Measurements from ENCODE around the gene DRAP1. TPM values are rescaled to one million over a fixed set of nuclear protein-coding genes. Genes with fewer than 3 reads are reported as not detected.
"Not testable (repeated sequence)": the region's sequence is repeated elsewhere in the genome, so short reads cannot be mapped to it uniquely, and the experiment has no call there.

The DRAP1 gene
- total RNA-seq, 2 donors from 2014 or later = 101 to 127 TPM

DNA sequence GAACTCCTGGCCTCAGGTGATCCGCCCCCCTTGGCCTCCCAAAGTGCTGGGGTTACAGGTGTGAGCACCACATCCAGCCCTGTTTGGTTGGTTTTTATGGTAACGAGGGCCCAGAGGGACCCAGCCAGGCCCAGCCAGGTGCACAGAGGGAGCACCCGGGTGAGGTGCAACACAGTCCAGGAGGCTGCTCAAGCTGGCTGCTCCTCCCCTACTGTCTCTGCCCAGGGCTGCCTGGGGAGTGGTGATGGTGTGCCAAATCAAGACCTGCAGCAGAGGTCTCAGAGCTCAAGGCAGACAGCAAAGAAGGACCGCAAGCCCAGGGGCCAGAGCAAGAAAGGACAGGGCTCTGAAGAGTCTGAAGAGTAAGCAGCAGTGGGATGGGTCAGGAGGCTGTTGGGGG, 27.4 kb downstream of the DRAP1 start:
- TF ChIP-seq POLR2AphosphoS5 (IDR thresholded peaks at IDR 0.05) (no peak), POLR2A (IDR thresholded peaks at IDR 0.05) (no peak)
- TF ChIP-seq, protein P1, sequence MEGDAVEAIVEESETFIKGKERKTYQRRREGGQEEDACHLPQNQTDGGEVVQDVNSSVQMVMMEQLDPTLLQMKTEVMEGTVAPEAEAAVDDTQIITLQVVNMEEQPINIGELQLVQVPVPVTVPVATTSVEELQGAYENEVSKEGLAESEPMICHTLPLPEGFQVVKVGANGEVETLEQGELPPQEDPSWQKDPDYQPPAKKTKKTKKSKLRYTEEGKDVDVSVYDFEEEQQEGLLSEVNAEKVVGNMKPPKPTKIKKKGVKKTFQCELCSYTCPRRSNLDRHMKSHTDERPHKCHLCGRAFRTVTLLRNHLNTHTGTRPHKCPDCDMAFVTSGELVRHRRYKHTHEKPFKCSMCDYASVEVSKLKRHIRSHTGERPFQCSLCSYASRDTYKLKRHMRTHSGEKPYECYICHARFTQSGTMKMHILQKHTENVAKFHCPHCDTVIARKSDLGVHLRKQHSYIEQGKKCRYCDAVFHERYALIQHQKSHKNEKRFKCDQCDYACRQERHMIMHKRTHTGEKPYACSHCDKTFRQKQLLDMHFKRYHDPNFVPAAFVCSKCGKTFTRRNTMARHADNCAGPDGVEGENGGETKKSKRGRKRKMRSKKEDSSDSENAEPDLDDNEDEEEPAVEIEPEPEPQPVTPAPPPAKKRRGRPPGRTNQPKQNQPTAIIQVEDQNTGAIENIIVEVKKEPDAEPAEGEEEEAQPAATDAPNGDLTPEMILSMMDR (IDR thresholded peaks at IDR 0.05) = no peak
- 81% methylated on average over 4 of the region's 4 CpGs for WGBS
- Histone ChIP-seq H3K4me1 (replicated peaks) (no peaks in the 10 kb centered on the region), H3K27ac (no peak overlapping the region), H3K4me3 (no peak overlapping the region), H3K36me3 (no peaks in the 10 kb centered on the region), H3K9me3 (no peaks in the 10 kb centered on the region), H3K27me3 (replicated peaks; ENCODE audit: insufficient read depth) (no peaks in the 10 kb centered on the region)
- DNase-seq (ENCODE audit: low spot score) = no peak
- intact Hi-C loops (cut with DNase I) = no loop called here

DNA sequence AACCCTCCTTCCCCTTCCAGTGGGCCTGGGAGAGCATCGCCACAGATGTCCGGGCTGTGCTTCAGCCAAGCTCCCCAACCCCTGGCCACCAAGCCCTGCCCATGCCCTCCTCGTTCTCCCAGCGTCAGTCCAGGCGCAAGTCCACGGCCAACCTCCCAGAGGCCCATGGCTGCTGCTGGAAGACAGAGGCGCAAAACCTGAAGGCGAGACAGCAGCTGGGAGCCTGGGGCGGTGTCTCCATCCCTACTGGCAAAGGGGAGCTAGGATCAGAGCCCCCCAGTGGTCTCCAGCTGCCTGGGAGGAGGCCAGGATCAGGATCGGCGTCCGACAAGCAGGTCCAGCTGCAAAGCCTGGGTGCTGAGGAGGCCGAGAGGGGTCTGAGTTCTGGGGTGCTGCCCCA, 27.9 kb downstream of the DRAP1 start:
- no peaks in the 10 kb centered on the region for H3K27me3 ChIP-seq (replicated peaks; ENCODE audit: insufficient read depth)
- TF ChIP-seq, protein P1 (IDR thresholded peaks at IDR 0.05) = no peak
- no peaks in the 10 kb centered on the region for H3K36me3 ChIP-seq
- H3K27ac ChIP-seq = no peak overlapping the region
- WGBS = 64% methylated on average over 13 of the region's 13 CpGs
- no peak for DNase-seq (ENCODE audit: low spot score)
- no peaks in the 10 kb centered on the region for H3K4me1 ChIP-seq (replicated peaks)
- H3K9me3 ChIP-seq = no peaks in the 10 kb centered on the region
- intact Hi-C loops (cut with DNase I) = no loop called here
- no peak overlapping the region for H3K4me3 ChIP-seq

DNA sequence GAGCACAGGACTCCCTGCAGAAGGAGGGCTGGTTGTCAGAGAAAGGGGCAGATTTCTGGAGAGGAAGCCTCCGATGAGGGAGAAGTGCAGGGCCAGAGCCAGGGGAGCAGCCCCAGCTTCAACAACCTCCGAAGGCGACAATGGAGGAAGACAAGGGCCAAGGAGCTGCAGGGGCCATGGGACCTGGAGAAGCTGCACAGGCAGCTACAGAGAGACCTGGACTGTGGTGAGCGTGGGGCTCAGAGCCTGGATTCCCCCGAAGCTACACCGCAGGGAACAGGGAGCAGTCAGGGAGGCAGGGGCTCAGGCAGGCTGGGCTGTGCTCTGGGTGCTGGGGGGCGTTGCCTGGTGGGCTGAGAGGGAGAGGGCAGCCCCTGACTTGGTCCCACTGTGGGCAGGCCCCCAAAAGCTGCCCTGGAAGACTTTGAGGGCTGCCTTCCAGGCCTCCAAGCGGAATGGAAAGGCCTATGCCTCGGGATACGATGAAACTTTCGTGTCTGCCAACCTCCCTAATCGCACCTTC, 28.4 kb downstream of the DRAP1 start:
- no peak overlapping the region for H3K4me3 ChIP-seq
- H3K9me3 ChIP-seq = no peaks in the 10 kb centered on the region
- 79% methylated on average over 12 of the region's 12 CpGs for WGBS
- TF ChIP-seq, protein P1 (IDR thresholded peaks at IDR 0.05) = no peak
- no peak for TF ChIP-seq POLR2AphosphoS5 (IDR thresholded peaks at IDR 0.05)
- TF ChIP-seq POLR2A (IDR thresholded peaks at IDR 0.05) = no peak
- no peaks in the 10 kb centered on the region for H3K4me1 ChIP-seq (replicated peaks)
- intact Hi-C loops (cut with DNase I) = no loop called here
- H3K27ac ChIP-seq = no peak overlapping the region
- no peaks in the 10 kb centered on the region for H3K36me3 ChIP-seq
- no peaks in the 10 kb centered on the region for H3K27me3 ChIP-seq (replicated peaks; ENCODE audit: insufficient read depth)
- no peak for DNase-seq (ENCODE audit: low spot score)

DNA sequence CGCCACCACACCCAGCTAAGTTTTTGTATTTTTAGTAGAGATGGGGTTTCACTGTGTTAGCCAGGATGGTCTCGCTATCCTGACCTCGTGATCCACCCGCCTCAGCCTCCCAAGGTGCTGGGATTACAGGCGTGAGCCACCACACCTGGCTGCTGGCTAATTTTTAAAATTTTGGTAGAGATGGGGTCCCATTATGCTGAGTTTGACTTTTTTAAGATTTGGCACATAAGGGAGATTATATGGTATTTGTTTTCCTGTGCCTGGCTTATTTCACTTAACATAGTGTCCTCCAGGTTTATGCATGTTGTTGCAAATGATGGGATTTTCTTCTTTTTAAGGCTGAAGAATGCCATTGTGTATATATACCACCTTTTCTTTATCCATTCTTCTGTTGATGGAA, 31.5 kb downstream of the DRAP1 start:
- 94% methylated on average over 5 of the region's 5 CpGs for WGBS
- H3K27me3 ChIP-seq (replicated peaks; ENCODE audit: insufficient read depth); H3K4me3 ChIP-seq; DNase-seq (ENCODE audit: low spot score); H3K4me1 ChIP-seq (replicated peaks); intact Hi-C loops (cut with DNase I); H3K9me3 ChIP-seq; H3K36me3 ChIP-seq; H3K27ac ChIP-seq: not testable (repeated sequence)

GRCh38 chr11:65951641-65952040, 32.4 kb downstream of the DRAP1 start:
- H3K9me3 ChIP-seq; H3K4me1 ChIP-seq (replicated peaks); DNase-seq (ENCODE audit: low spot score); H3K27me3 ChIP-seq (replicated peaks; ENCODE audit: insufficient read depth); H3K36me3 ChIP-seq; intact Hi-C loops (cut with DNase I); H3K4me3 ChIP-seq; H3K27ac ChIP-seq: not testable (repeated sequence)
- 49% methylated on average over 3 of the region's 3 CpGs for WGBS

GRCh38 chr11:65952052-65952521, 32.9 kb downstream of the DRAP1 start:
- WGBS = 45% methylated on average over 6 of the region's 6 CpGs
- H3K27me3 ChIP-seq (replicated peaks; ENCODE audit: insufficient read depth) = no peaks in the 10 kb centered on the region

More at GRCh38 chr11:65952052-65952521, 32.9 kb downstream of the DRAP1 start:
- TF ChIP-seq, protein P1 (IDR thresholded peaks at IDR 0.05) = no peak
- no peak for TF ChIP-seq POLR2A (IDR thresholded peaks at IDR 0.05)
- no peak for TF ChIP-seq POLR2AphosphoS5 (IDR thresholded peaks at IDR 0.05)
- no peaks in the 10 kb centered on the region for H3K36me3 ChIP-seq
- no peak overlapping the region for H3K27ac ChIP-seq
- no peak overlapping the region for H3K4me3 ChIP-seq
- intact Hi-C loops (cut with DNase I) = no loop called here
- DNase-seq (ENCODE audit: low spot score) = no peak
- H3K4me1 ChIP-seq (replicated peaks) = no peaks in the 10 kb centered on the region
- H3K9me3 ChIP-seq = no peaks in the 10 kb centered on the region
